GM12892 (cell line): ENCODE data around the gene CDC42BPG. TPM values are rescaled to one million over a fixed set of nuclear protein-coding genes. Genes with fewer than 3 reads are reported as not detected.
A peak's percentile ranks its signal among the peaks of the same experiment; 100 is the strongest.

Source experiments
- DNase-seq: peaks from one replicate; pipeline ENCODE4 v3.0.0; 2011; ENCODE audit not compliant: insufficient read length
- FAIRE-seq: peaks from 2 replicates; lab custom pipeline; 2011; peaks lifted over from hg19 to GRCh38; lab: Jason Lieb, UNC
- POLR2A ChIP-seq: IDR thresholded peaks from 2 replicates; pipeline ENCODE4 v1.6.1; 2011; ENCODE audit warnings: low read depth, low read length, control low read depth
- POLR2AphosphoS5 ChIP-seq: IDR thresholded peaks from 2 replicates; pipeline ENCODE4 v1.6.1; 2011; ENCODE audit warnings: low read depth, low read length, control low read depth
- TAF1 ChIP-seq: IDR thresholded peaks from 2 replicates; pipeline ENCODE4 v1.6.1; 2011; ENCODE audit warnings: low read depth, mild to moderate bottlenecking, control low read depth, low read length, borderline replicate concordance
- polyA plus RNA-seq: library from polyadenylated mRNA; unstranded; fragments of >200 nt; gene quantifications from one replicate; pipeline ENCODE4 v1.2.1, GENCODE V29; 2012; ENCODE audit warnings: missing spikeins, inconsistent platforms; ENCODE audit not compliant: missing spikeins

Gene CDC42BPG
- 0.15 TPM for polyA plus RNA-seq

- TF ChIP-seq TAF1 (no peak), POLR2A (no peak), POLR2AphosphoS5 (no peak)
- DNase-seq (peak; percentile 91), FAIRE-seq (peak; percentile 90)
Observed at GRCh38 chr11:64844330-64845128, at the start of gene CDC42BPG. TSS of gene CDC42BPG (minus strand) at chr11:64844653. CDS start at chr11:64844569, 84 bp downstream.

DNA sequence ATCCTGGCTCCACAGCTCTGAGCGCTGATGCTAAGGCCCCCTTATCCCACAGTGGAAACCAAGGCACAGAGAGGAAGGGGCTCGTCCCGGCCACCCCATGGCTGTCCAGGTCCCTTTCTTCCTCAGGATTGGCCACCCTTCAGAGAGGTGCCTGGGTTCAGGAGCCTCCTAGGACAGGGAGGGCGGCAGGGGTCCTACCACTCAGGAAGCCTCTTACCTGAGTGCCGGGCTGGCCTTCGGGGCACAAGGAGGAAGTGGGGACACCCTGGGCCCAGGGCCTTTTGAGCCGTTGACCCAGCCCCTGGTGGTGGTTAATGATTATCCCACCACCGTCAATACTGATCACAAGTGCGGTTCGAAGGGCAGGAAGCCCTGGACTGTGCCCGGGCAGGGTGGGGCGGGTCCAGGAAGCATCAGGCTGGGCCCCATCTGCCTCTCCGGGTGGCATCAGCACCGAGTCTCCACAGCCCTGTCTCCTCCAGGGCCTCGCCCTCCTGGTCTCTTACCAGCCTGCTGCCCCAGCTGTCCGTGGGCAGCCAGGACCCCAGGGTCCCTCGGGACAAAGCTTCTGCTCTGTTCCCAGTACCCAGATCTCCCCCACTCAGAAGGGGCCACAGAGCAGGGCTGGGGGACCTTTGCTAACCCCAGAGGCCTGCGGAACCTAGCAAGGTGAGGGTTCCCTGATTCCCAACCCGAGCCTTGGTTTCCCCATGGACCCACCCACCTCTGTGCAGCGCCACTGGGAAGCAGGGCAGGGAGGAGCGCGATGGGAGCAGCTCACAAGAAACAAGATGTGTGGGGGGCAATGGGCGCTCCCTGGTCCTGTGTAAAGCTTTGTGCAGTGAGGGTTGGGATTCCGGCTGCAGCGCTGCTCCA, 49.0 kb upstream of the CDC42BPG start:
- TF ChIP-seq POLR2AphosphoS5 (no peak), TAF1 (no peak), POLR2A (no peak)
- DNase-seq: no peak
- peak; percentile 74 for FAIRE-seq

- TF ChIP-seq POLR2AphosphoS5 (no peak), POLR2A (no peak), TAF1 (no peak)
- no peak for FAIRE-seq
- DNase-seq: no peak
Observed at GRCh38 chr11:64892838-64893193, 48.4 kb upstream of the CDC42BPG start.

DNA sequence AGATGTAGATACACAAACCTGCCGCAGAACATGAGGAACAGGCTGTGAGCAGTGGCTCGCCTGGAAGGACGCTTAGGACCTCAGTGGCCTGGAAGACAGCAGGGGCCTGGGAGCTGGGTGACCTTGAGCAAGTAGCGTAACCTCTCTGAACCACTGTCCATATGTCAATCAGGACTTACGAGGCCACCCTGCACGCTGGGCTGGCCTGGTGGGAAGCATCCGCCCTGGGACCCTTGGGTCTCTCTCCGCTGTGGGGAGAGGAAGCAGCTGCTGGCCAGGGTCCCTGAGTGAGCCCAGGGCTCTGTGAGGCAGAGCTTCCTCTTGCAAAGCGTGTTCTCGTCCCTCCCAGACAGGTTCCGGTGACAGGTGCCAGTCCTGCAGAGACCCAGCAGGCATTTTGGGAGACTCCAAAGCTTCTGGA, 48.0 kb upstream of the CDC42BPG start:
- no peak for DNase-seq
- no peak for TF ChIP-seq POLR2A
- TF ChIP-seq TAF1: no peak
- no peak for TF ChIP-seq POLR2AphosphoS5
- FAIRE-seq: no peak

GRCh38 chr11:64891880-64892279, 47.4 kb upstream of the CDC42BPG start:
- TF ChIP-seq TAF1 (no peak), POLR2A (no peak), POLR2AphosphoS5 (no peak)
- FAIRE-seq (no peak), DNase-seq (no peak)

DNA sequence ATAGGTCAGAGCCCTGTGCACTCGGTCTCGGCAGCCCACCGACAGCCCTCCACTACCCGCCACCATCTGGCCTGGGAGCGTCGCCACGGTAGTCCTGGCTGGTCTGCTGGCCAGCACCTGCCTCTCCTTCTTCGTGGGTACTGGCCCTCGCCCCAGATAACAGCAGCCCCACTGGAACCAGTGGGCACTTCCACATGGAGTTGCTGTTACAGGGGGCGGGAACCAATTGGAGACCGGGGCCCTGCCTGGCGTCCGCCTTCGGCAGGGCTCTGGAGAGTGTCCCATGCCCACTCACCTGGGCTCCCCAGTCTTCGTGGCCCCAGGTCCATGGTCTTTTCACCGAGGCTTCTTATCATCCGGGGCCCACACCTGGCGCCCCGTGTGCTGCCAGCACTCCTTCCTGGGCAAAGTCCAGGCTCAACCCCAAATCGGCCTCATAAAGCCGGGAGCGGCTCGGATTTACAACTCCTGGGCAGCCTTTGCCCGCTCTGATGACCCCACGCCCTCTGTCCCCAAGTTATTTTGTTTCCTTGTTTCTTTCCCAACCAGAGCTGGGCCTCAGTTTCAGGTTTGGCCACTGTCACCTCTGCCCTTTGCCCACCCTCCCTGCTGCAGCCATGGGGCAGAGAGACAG, 46.9 kb upstream of the CDC42BPG start:
- FAIRE-seq (no peak), DNase-seq (no peak)
- TF ChIP-seq POLR2A: no peak
- no peak for TF ChIP-seq TAF1
- no peak for TF ChIP-seq POLR2AphosphoS5

DNA sequence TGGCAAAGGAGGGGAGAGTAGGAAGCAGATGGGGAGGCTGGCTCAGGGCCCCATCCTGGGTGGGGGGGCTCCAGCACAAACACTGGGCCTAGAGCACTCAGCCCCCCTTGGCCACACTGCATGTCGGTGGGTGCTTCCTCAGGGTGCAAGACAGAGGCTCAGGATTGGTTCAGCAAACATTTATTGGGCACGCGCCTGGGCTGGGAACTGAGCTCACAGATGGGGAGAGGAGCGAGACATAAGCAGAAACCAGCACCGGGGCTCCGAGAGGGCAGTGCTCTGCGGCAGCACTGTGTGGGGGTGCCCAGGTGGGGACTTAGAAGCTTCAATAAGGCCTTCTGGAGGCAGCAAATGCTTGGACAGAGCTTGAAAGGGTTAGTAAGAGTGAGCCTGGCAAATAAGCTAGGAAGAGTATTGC, 46.1 kb upstream of the CDC42BPG start:
- TF ChIP-seq POLR2A: no peak
- TF ChIP-seq POLR2AphosphoS5: no peak
- no peak for TF ChIP-seq TAF1
- FAIRE-seq (no peak), DNase-seq (no peak)

- TF ChIP-seq POLR2A (no peak), POLR2AphosphoS5 (no peak), TAF1 (no peak)
- FAIRE-seq (no peak), DNase-seq (no peak)
Observed at GRCh38 chr11:64888729-64889511, 44.5 kb upstream of the CDC42BPG start.

- TF ChIP-seq TAF1: no peak
- no peak for TF ChIP-seq POLR2A
- no peak for TF ChIP-seq POLR2AphosphoS5
- DNase-seq (no peak), FAIRE-seq (no peak)
Observed at GRCh38 chr11:64888406-64888728, 43.9 kb upstream of the CDC42BPG start.

- TF ChIP-seq TAF1: no peak
- no peak; the same call in 1 of the 2 replicates for TF ChIP-seq POLR2A
- no peak for TF ChIP-seq POLR2AphosphoS5
- DNase-seq (peak; percentile 94), FAIRE-seq (peak; percentile 94)
Observed at GRCh38 chr11:64887757-64888405, 43.4 kb upstream of the CDC42BPG start.

GRCh38 chr11:64887234-64887756, 42.8 kb upstream of the CDC42BPG start:
- TF ChIP-seq TAF1 (no peak), POLR2AphosphoS5 (no peak), POLR2A (no peak)
- DNase-seq (no peak), FAIRE-seq (no peak)
